ENCODE data around the gene KRTAP10-2.

GRCh38 chr21:44505673-44506278 lies 45.5 kb downstream of the KRTAP10-2 start:
- TF ChIP-seq POLR2A (IDR thresholded peaks at IDR 0.05; ENCODE audit: low read length) (no peak), GATA1 (IDR thresholded peaks at IDR 0.05; ENCODE audit: low read depth, low read length) (no peak)

Data from erythroblast (primary cell).